ENCODE data around the gene MEGF11. TPM values are rescaled to one million over a fixed set of nuclear protein-coding genes. Genes with fewer than 3 reads are reported as not detected.

MEGF11 gene
- total RNA-seq, 4 donors from 2014 or later, result 0.23 to 0.33 TPM; not detected in 2

DNA sequence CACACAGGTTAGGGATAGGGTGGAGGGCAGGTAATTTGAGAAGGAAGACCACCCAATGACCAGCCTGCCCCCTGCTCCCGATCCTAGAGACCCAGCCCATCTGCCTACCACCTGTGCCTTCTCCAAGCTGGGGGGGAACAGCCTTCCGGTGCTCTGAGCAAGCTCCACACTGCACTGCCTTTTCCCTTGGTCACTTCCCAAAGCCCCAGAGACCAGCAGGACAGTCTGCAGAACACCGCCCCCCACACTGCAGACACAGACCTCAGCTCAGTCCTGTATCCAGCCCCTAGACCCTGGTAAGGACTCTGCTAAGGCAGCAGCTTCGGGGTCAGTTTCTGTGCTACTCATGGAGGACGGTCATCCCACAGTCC, 156.9 kb downstream of the MEGF11 start:
- no peak for TF ChIP-seq EP300 (IDR thresholded peaks at IDR 0.05)
- TF ChIP-seq POLR2A (IDR thresholded peaks at IDR 0.05; ENCODE audit: low read depth), result no peak
- TF ChIP-seq, protein P1, sequence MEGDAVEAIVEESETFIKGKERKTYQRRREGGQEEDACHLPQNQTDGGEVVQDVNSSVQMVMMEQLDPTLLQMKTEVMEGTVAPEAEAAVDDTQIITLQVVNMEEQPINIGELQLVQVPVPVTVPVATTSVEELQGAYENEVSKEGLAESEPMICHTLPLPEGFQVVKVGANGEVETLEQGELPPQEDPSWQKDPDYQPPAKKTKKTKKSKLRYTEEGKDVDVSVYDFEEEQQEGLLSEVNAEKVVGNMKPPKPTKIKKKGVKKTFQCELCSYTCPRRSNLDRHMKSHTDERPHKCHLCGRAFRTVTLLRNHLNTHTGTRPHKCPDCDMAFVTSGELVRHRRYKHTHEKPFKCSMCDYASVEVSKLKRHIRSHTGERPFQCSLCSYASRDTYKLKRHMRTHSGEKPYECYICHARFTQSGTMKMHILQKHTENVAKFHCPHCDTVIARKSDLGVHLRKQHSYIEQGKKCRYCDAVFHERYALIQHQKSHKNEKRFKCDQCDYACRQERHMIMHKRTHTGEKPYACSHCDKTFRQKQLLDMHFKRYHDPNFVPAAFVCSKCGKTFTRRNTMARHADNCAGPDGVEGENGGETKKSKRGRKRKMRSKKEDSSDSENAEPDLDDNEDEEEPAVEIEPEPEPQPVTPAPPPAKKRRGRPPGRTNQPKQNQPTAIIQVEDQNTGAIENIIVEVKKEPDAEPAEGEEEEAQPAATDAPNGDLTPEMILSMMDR (IDR thresholded peaks at IDR 0.05), result no peak
- TF ChIP-seq POLR2AphosphoS5 (IDR thresholded peaks at IDR 0.05), result no peak
- Histone ChIP-seq H3K4me1 (no peaks in the 10 kb centered on the region), H3K27ac (replicated peaks in 1 of 4) (no peak overlapping the region), H3K4me3 (no peak overlapping the region), H3K36me3 (no peaks in the 10 kb centered on the region), H3K9me3 (no peaks in the 10 kb centered on the region), H3K27me3 (peaks cover 0 to 27% (median 0%) of the 10 kb centered on the region in 4 donors)
- DNase-seq (ENCODE audit: extremely low spot score), result no peak
- WGBS, result 73% methylated on average over 3 of the region's 5 CpGs
- intact Hi-C loops (cut with DNase I), result no loop called here

DNA sequence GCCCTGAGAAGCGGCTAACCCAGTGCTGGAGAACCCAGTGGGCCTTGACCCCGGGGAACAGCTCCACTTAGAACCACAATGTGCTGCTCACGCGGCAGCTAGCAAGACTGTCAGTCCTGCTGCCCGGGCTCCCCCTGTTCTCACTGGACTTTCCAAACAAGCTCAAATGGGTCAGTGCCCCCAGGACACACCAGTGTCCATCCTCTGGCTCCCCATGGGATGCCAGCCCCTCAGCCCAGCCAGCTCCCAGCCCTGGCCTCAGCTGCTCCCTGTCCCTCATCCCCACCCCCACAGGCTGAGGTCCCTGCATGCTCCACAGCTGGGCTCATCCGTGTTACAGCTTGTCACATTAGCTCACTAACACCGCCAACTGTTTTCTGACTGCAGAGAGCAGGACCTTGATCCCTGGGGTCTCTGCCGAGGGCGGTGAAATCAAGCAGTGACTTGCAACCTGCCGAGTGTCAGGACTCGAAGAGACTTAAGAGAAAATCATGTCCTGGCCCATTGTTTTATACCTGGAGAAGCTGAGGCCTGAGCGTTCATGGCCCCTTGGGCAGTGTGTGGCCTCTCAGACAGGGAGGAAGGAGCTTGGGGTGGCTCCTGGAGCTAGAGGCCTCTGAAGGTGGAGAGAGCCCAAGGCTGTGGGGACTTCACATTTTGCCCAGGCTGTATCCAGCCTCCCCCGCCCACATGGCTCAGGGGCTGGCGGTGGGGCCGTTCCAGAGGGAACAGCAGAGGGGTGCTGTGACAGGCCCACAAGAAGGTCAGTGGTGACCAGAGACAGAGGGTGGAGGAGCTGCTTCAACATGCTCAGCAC, 157.5 kb downstream of the MEGF11 start:
- H3K9me3 ChIP-seq, result no peaks in the 10 kb centered on the region
- H3K36me3 ChIP-seq, result no peaks in the 10 kb centered on the region
- no peak for TF ChIP-seq POLR2A (IDR thresholded peaks at IDR 0.05; ENCODE audit: low read depth)
- no peak for TF ChIP-seq EP300 (IDR thresholded peaks at IDR 0.05)
- TF ChIP-seq, protein P1 (IDR thresholded peaks at IDR 0.05), result no peak
- no peak for TF ChIP-seq POLR2AphosphoS5 (IDR thresholded peaks at IDR 0.05)
- H3K4me1 ChIP-seq, result no peaks in the 10 kb centered on the region
- H3K4me3 ChIP-seq, result no peak overlapping the region
- WGBS, result 77% methylated on average over 13 of the region's 15 CpGs
- DNase-seq (ENCODE audit: extremely low spot score), result no peak
- H3K27ac ChIP-seq (replicated peaks in 1 of 4), result no peak overlapping the region
- peaks cover 0 to 23% (median 0%) of the 10 kb centered on the region in 4 donors for H3K27me3 ChIP-seq
- intact Hi-C loops (cut with DNase I), result no loop called here

DNA sequence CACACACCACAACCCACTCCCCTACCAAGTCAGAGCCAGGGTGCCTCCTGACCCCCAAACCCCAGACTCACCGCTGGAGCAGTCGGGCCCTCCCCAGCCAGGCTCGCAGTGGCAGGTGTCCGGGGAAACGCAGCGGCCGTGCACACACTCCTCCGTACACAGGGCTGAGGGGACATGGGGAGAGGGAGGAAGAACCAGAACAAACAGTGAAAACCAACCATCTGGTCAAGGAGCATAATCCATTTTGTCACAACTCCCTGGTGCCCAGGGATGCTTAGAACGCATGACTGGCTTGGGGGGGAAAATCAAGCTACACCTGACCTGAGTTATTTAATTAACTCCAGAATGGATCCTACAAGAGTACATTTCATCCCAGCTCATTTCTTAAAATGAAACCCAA, 159.2 kb downstream of the MEGF11 start:
- Histone ChIP-seq H3K27me3 (peaks cover 0 to 18% (median 0%) of the 10 kb centered on the region in 4 donors), H3K36me3 (no peaks in the 10 kb centered on the region), H3K27ac (replicated peaks in 1 of 4) (no peak overlapping the region), H3K4me1 (no peaks in the 10 kb centered on the region), H3K4me3 (no peak overlapping the region), H3K9me3 (no peaks in the 10 kb centered on the region)
- TF ChIP-seq EP300 (IDR thresholded peaks at IDR 0.05) (no peak), POLR2A (IDR thresholded peaks at IDR 0.05; ENCODE audit: low read depth) (no peak), POLR2AphosphoS5 (IDR thresholded peaks at IDR 0.05) (no peak)
- TF ChIP-seq, protein P1 (IDR thresholded peaks at IDR 0.05), result no peak
- intact Hi-C loops (cut with DNase I), result no loop called here
- 94% methylated on average over 9 of the region's 9 CpGs for WGBS
- DNase-seq (ENCODE audit: extremely low spot score), result no peak

DNA sequence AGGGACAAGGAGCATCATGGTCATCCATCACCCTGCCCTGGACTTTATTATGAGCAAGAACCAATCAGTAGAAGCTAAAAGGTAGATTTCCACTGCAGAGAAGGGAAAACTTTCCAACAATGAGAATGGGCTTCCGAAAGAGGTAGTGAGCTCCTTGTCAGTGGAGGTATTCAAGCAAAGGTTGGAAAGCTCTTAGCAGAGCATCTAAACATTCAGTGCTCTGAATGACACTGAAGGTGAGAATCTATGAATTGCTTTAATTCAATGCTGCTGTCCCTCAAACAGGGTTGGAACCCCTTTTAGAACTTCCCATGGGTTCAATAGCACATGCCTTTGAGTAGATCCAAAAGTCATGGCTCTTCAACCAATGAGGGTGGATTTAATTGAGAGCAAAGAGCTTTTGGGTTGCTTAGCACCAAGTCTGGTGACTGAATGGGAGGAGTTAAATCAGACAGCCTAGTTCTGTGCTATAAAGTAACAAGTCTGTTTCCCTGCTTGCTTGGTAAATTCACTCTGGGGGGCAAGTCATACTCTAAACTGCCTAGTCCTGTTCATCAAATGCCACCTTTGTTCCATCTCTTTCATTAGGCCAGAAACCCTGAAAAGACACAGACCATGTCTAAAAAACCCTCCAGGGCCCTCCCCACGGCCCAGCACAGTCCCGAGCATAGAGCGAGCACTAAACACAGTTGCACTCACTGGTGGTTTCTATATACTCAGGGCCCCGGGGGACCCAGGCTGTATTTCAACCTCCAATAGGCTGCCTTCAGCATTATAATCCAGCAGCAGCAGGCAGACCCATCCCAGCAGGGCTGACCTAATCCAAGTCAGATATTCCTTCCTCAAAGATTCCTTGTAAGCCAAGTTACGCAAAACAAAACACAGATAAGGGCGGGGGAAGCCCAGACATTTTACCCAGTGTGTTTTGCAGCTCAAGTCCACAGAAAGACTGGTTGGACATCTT, 161.2 kb downstream of the MEGF11 start:
- TF ChIP-seq, protein P1 (IDR thresholded peaks at IDR 0.05), result no peak
- TF ChIP-seq EP300 (IDR thresholded peaks at IDR 0.05), result no peak
- no peak for TF ChIP-seq POLR2AphosphoS5 (IDR thresholded peaks at IDR 0.05)
- TF ChIP-seq POLR2A (IDR thresholded peaks at IDR 0.05; ENCODE audit: low read depth), result no peak
- no peaks in the 10 kb centered on the region for H3K36me3 ChIP-seq
- peaks cover 0 to 18% (median 0%) of the 10 kb centered on the region in 4 donors for H3K27me3 ChIP-seq
- intact Hi-C loops (cut with DNase I), result no loop called here
- H3K4me3 ChIP-seq, result no peak overlapping the region
- DNase-seq (ENCODE audit: extremely low spot score), result no peak
- H3K27ac ChIP-seq (replicated peaks in 1 of 4), result no peak overlapping the region
- H3K9me3 ChIP-seq, result no peaks in the 10 kb centered on the region
- 86% methylated on average over 7 of the region's 7 CpGs for WGBS
- H3K4me1 ChIP-seq, result peaks cover 0 to 2% (median 0%) of the 10 kb centered on the region in 4 donors
